Skeletal muscle cell (primary cell): Measurements from ENCODE around the gene ZC2HC1C.
A peak's percentile ranks its signal among the peaks of the same experiment; 100 is the strongest.

Experiments used
- DNase-seq: peaks from one replicate; pipeline ENCODE4 v3.0.0-alpha.2; 2010; ENCODE audit warnings: low read depth
- H3K4me3 ChIP-seq: 2 replicates; pipeline ENCODE4 v1.5.1; 2011; ENCODE audit warnings: low read depth, mild to moderate bottlenecking, control low read depth, low read length, moderate library complexity

ZC2HC1C gene

DNA sequence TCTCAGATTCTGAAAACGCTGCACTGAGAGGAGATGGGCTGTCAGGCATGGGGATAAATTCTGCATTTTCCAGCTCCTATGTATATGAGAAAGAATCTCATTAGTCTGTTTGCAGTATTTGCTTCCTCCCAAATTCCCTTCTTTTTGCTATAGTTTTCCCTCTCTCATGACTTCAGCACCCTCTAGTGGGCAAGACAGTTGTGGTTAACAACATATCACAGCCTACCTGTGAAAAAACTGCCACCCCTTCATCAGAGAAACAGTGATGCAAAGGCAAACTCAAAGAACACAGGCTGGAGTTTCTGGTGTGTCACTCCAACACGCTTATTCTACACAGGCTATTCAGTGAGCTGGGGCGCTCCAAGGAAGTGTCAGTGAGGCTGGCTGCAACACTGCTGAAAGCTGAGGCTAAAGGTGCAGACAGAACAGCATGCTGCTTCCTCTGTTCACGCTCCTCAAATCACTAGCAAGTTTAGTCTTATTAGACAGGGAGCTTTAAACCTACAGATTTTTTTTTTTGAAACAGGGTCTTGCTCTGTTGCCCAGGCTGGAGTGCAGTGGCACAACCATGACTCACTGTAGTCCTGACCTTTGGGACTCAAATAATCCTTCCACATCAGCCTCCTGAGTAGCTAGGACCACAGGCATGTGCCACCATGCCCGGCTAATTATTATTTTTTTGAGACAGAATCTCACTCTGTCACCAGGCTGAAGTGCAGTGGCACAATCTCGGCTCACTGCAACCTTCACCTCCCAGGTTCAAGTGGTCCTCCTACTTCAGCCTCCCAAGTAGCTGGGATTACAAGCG, 19.3 kb downstream of the ZC2HC1C start:
- H3K4me3 ChIP-seq = no peak overlapping the region
- DNase-seq = no peak

- no peak for DNase-seq
- H3K4me3 ChIP-seq = no peak overlapping the region
These were observed 20.9 kb downstream of the ZC2HC1C start for GRCh38 chr14:75090353-75090752.

DNA sequence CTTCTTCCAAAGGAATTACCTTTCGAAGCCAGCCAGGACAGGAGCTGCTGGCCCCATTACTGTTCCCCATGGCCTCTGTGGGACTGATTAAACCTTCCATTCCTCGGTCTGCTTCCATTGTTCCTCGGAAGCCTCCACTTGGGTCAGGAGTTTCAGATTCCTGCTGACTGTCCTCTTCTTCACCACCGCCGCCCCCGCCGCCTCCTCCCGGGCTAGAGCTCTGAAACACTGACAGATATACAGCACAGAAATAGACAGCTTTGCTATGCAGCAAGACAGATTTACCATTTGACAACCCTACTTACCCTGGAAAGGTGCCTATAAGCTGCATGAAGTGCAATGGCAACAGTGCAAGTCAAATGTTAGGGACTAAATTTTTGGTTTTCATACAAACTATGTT, 21.8 kb downstream of the ZC2HC1C start:
- no peak for DNase-seq
- no peak overlapping the region for H3K4me3 ChIP-seq

GRCh38 chr14:75092698-75093097, 23.3 kb downstream of the ZC2HC1C start:
- no peak for DNase-seq

DNA sequence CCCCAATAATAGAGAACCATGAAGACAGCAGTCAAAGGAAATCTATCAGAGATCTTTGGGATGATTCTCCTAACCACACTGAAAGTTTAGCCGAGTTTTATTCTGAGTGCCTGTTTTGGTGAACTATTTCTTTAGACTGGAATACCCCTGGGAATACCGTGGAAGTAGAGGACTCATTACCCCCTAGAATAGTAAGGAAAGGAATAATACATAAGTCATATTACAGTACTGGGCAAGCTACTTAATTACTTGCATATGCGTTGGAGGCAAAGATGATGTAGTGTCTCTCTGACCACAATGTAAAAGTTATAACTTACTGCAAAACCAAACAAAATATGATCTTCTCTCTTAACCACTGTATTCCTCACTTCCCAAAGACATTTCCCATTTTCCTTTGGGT, 25.5 kb downstream of the ZC2HC1C start:
- no peak for DNase-seq
- H3K4me3 ChIP-seq = no peak overlapping the region

More at GRCh38 chr14:75092698-75093097, 23.3 kb downstream of the ZC2HC1C start:
- no peak overlapping the region for H3K4me3 ChIP-seq

- no peak for DNase-seq
- no peak overlapping the region for H3K4me3 ChIP-seq
These were observed 26.2 kb downstream of the ZC2HC1C start for GRCh38 chr14:75095690-75096089.

DNA sequence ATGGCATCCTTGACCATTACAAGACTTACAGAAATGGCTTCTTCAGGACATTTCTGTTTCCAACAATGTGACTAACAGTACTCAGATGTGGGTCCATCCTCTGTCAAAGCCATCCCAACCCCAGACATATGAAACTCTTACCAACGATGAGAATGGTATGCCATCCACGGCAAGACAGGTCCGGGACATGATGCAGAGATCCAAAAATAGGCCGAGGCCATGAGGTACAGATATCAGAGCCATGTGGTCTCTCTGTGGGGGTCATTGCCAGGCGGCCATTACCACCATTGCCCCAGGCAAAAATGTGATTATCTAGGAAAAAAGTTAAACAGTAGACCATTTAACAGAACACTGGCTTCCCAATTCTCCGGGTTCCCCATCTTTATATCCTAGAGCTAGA, 27.5 kb downstream of the ZC2HC1C start:
- no peak overlapping the region for H3K4me3 ChIP-seq
- DNase-seq = no peak

GRCh38 chr14:75098212-75098611, 28.8 kb downstream of the ZC2HC1C start:
- no peak overlapping the region for H3K4me3 ChIP-seq
- DNase-seq = no peak

DNA sequence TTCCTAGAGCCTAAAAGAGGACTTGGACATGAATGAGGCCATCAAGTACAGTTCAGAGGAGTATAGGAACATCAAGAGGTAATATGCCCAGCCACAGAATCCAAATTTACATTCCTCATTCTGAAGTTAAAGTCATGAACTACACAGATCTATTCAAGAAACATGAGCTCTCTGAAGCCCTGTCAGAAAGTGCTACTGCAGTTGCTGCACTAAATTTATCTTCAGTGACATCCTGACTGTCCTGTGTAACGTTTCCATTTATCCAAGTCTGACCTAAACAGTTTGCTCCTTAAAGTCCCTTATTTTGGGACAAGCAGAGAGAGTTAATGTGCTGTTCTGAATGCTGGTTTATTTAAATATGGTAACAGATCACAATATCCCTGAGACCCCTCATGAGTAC, 29.2 kb downstream of the ZC2HC1C start:
- DNase-seq = no peak
- no peak overlapping the region for H3K4me3 ChIP-seq

DNA sequence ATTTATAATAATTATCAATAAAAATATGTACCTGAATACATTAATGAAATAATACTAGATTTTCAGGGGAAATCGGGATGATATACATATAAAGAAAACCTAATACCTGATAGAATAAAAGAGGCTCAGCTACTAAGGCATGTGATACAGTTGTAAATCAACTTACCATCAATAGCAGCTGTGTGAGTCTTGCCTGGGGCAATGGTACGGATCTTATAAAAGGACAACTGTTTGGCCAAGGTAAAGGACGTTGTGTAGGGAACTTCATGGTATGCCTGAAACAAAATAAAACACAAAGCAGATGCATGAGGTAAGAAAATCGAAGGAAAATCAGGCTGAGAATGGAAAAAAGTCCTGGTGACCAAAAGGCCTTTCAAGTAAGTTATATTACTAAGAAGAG, 32.0 kb downstream of the ZC2HC1C start:
- no peak for DNase-seq
- H3K4me3 ChIP-seq = no peak overlapping the region

DNA sequence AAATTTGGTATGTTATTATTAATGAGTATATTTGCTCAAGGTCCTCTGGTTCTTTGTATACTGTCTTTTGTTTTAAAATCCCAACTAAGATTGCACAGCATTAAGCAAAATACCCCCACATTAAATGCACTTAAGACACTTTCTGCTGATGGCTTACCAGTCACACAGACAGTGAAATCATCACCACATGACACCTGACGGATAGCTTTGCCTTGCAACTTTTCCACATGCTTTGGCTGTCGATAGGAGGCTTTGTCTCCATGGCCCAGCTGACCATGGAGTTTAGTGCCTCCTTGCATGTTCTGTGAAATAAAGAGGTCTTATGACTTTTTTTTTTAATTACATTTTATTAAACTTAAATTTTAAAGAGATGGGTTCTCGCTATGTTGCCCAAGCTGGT, 37.7 kb downstream of the ZC2HC1C start:
- no peak overlapping the region for H3K4me3 ChIP-seq
- DNase-seq = no peak

GRCh38 chr14:75109877-75110276, 40.4 kb downstream of the ZC2HC1C start:
- DNase-seq = no peak

GRCh38 chr14:75113932-75114539, 44.6 kb downstream of the ZC2HC1C start:
- no peak overlapping the region for H3K4me3 ChIP-seq
- no peak for DNase-seq

More at GRCh38 chr14:75109877-75110276, 40.4 kb downstream of the ZC2HC1C start:
- no peak overlapping the region for H3K4me3 ChIP-seq

- no peak for DNase-seq
- H3K4me3 ChIP-seq = no peak overlapping the region
These were observed 49.6 kb downstream of the ZC2HC1C start for GRCh38 chr14:75119056-75119455.

DNA sequence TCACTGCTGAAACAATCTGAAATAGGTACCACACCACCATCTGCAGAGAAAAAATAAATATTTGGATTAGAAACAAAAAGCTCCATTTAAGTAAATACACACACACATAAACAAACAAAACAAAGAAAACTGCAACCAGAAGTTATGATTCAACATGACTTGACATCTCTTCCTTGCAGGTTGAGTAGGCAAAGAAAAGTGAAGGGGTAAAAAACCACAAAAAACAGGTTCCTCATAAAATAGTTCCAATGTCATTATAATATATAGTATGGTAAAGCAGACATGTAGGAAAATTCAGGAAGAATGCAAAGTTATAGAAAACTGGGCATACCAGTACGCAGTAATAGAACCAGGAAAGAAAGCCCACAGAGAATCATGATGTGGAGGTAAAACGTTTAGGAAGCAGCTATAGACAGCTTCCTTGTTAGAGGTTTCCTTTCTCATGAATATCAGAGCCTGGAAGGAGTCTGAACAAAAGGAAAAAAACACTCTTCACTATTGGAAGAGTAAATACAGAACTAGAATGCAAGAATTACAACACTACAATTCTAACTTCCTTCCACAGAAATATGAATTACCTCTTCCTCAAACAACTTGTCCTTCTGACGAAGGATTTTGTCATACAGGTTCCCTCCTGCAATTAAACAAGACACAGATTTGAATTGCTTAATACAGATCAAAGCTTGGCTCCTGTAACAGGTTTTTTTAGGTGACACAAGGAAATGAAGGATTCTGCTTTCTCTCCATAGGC, 51.3 kb downstream of the ZC2HC1C start:
- no peak for DNase-seq
- H3K4me3 ChIP-seq = no peak overlapping the region

- DNase-seq = no peak
- H3K4me3 ChIP-seq = no peak overlapping the region
These were observed 52.1 kb downstream of the ZC2HC1C start for GRCh38 chr14:75121552-75121951.

DNA sequence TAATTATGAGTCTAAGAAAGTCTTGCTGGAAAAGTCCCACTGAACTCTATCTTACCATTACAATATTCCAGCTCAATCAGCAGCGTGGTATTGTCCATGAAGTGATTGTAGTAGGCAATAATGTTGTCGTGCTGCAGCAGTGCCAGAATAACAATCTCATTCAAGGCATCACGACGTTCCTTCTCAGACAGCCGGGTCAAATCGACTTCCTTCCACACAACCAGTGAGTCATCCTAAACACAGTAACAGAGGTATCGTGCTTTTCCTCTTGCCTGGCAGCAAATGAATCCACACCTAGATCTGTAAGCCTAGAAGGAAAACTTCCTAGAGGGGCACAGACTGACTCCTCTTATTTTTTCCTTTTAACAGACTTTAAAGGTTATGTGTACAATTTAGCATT, 54.5 kb downstream of the ZC2HC1C start:
- DNase-seq = peak; percentile 25
- H3K4me3 ChIP-seq = no peak overlapping the region

- peak overlapping the region; percentile 73 for H3K4me3 ChIP-seq
- peak; percentile 36 for DNase-seq
These were observed 56.2 kb downstream of the ZC2HC1C start for GRCh38 chr14:75125617-75126016.

DNA sequence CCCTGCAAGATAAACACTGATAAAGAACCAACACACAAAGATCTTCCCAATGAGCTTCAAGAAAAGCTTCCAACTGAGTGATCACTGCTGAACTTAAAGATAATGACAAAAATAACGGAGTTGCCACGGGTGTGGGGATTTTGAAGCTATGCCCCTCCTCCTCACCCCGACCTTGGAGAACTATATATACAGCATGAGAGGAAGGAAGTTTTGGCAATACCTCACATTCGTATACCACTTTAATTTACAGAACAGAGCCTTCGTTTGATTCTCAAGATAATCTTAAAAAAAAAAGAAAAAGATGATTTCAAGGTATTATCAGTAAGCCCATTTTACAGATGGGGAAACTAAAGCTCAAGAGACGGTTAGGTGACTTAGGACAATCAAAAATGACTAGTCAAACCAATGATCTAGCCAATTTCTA, 56.7 kb downstream of the ZC2HC1C start:
- no peak for DNase-seq
- peak overlapping the region; percentile 73 for H3K4me3 ChIP-seq

- H3K4me3 ChIP-seq = peak within 1 kb of the TSS; percentile 73
- DNase-seq = peak; percentile 40
These were observed 57.4 kb downstream of the ZC2HC1C start, which contains the start of gene NEK9 for GRCh38 chr14:75126679-75127473. Gene NEK9, minus strand, starts transcription at chr14:75127048. Its CDS starts 127 bp downstream, at chr14:75126921.
